ENCODE results near the gene RAB11FIP3. TPM values are rescaled to one million over a fixed set of nuclear protein-coding genes. Genes with fewer than 3 reads are reported as not detected.
A peak's percentile ranks its signal among the peaks of the same experiment; 100 is the strongest.

Gene RAB11FIP3
- total and polyA plus RNA-seq, 10 of the 15 experiments (the other 5 are each of a cell fraction or from before 2014, with no cell fraction given) = 1.2 to 27.3 (median 7.7) TPM

DNA sequence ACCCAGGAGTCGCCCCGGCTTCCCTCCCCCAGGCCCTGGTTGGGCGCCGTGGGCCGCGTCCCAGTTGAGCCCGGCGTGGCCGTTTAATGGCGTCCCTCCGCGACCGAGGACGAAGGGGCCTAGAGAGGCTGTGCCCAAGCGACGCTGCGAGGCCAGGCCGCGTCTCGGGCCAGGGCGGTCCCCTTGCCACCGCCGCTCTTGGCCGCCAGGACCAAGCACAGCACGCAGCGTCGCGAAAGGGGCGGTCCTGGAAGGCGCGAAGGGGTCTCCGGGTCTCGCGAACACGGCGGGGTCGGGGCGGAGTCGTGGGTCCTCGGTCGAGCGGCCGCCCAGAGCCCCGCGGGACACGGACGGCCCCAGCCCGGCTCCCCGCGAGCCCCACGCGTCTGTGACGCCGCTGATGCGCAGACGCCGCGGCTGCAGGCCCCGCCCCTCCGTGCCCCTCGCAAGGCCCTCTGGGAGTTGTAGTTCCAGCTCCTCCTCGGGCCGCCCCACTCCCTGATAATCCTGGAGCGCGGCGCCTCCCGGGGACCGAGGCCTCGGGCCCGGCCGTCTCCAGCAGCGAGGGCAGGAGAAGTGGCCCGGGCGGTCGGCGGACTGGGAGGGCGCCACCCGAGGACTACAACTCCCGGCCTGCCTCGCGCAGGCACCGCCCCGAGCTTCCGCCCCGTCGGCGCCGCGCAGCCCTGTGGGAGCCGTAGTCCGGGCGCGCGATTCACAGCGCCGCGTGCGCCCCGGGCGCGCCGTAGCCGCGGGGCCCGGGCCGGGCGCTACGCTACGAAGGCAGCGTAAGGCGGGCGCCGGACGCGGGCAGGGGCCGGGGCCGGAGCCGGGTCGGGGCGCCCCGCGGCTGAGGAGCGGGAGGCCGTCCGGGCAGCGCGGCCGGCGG lies 101.8 kb downstream of the RAB11FIP3 start, which contains the start of gene CAPN15 (continued):
- no peak for TF ChIP-seq BMI1 (IDR thresholded peaks at IDR 0.05; ENCODE audit: borderline replicate concordance)
- TF ChIP-seq, protein P1, sequence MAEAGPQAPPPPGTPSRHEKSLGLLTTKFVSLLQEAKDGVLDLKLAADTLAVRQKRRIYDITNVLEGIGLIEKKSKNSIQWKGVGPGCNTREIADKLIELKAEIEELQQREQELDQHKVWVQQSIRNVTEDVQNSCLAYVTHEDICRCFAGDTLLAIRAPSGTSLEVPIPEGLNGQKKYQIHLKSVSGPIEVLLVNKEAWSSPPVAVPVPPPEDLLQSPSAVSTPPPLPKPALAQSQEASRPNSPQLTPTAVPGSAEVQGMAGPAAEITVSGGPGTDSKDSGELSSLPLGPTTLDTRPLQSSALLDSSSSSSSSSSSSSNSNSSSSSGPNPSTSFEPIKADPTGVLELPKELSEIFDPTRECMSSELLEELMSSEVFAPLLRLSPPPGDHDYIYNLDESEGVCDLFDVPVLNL (IDR thresholded peaks at IDR 0.05; ENCODE audit: low read depth, low read length) = 0 out of 2 replicates have a peak, but pooled peaks have one; percentile 19
- TF ChIP-seq SUZ12 (IDR thresholded peaks at IDR 0.05; ENCODE audit: unreplicated experiment) = no peak
- TF ChIP-seq YY1 (IDR thresholded peaks at IDR 0.05; ENCODE audit: low read depth, low read length) = peak; percentile 79
- no peak for TF ChIP-seq JUND (IDR thresholded peaks at IDR 0.05; ENCODE audit: low read depth, low read length)
- no peak for TF ChIP-seq RUNX3 (IDR thresholded peaks at IDR 0.05; ENCODE audit: low read length)
- TF ChIP-seq, protein P2, sequence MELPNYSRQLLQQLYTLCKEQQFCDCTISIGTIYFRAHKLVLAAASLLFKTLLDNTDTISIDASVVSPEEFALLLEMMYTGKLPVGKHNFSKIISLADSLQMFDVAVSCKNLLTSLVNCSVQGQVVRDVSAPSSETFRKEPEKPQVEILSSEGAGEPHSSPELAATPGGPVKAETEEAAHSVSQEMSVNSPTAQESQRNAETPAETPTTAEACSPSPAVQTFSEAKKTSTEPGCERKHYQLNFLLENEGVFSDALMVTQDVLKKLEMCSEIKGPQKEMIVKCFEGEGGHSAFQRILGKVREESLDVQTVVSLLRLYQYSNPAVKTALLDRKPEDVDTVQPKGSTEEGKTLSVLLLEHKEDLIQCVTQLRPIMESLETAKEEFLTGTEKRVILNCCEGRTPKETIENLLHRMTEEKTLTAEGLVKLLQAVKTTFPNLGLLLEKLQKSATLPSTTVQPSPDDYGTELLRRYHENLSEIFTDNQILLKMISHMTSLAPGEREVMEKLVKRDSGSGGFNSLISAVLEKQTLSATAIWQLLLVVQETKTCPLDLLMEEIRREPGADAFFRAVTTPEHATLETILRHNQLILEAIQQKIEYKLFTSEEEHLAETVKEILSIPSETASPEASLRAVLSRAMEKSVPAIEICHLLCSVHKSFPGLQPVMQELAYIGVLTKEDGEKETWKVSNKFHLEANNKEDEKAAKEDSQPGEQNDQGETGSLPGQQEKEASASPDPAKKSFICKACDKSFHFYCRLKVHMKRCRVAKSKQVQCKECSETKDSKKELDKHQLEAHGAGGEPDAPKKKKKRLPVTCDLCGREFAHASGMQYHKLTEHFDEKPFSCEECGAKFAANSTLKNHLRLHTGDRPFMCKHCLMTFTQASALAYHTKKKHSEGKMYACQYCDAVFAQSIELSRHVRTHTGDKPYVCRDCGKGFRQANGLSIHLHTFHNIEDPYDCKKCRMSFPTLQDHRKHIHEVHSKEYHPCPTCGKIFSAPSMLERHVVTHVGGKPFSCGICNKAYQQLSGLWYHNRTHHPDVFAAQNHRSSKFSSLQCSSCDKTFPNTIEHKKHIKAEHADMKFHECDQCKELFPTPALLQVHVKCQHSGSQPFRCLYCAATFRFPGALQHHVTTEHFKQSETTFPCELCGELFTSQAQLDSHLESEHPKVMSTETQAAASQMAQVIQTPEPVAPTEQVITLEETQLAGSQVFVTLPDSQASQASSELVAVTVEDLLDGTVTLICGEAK (IDR thresholded peaks at IDR 0.05; ENCODE audit: borderline replicate concordance) = peak; percentile 76; the same call in 1 of the 2 replicates
- TF ChIP-seq EGR1 (IDR thresholded peaks at IDR 0.05; ENCODE audit: borderline replicate concordance in 1 of 2, low read depth in 2 of 2, low read length in 2 of 2) = peak; percentile 6 to 54; a peak in 1 of 3 replicates
- no peak for TF ChIP-seq WRNIP1 (IDR thresholded peaks at IDR 0.05; ENCODE audit: borderline replicate concordance, low read depth, low read length)
- peak; percentile 98 for TF ChIP-seq LARP7 (IDR thresholded peaks at IDR 0.05)
- no peak for TF ChIP-seq RELA (IDR thresholded peaks at IDR 0.05; ENCODE audit: borderline replicate concordance, partially characterized antibody)
- TF ChIP-seq EP300 (IDR thresholded peaks at IDR 0.05; ENCODE audit: borderline replicate concordance in 1 of 2, control insufficient read depth in 1 of 2, low read depth in 2 of 2, low read length in 2 of 2) = no peak
- TF ChIP-seq, protein P3, sequence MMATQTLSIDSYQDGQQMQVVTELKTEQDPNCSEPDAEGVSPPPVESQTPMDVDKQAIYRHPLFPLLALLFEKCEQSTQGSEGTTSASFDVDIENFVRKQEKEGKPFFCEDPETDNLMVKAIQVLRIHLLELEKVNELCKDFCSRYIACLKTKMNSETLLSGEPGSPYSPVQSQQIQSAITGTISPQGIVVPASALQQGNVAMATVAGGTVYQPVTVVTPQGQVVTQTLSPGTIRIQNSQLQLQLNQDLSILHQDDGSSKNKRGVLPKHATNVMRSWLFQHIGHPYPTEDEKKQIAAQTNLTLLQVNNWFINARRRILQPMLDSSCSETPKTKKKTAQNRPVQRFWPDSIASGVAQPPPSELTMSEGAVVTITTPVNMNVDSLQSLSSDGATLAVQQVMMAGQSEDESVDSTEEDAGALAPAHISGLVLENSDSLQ (IDR thresholded peaks at IDR 0.05) = no peak
- TF ChIP-seq TCF12 (IDR thresholded peaks at IDR 0.05; ENCODE audit: low read depth, low read length) = no peak
- no peak; the same call in 1 of the 2 replicates for TF ChIP-seq PAX5 (IDR thresholded peaks at IDR 0.05; ENCODE audit: borderline replicate concordance, low read depth, low read length)
- TF ChIP-seq, protein P4, sequence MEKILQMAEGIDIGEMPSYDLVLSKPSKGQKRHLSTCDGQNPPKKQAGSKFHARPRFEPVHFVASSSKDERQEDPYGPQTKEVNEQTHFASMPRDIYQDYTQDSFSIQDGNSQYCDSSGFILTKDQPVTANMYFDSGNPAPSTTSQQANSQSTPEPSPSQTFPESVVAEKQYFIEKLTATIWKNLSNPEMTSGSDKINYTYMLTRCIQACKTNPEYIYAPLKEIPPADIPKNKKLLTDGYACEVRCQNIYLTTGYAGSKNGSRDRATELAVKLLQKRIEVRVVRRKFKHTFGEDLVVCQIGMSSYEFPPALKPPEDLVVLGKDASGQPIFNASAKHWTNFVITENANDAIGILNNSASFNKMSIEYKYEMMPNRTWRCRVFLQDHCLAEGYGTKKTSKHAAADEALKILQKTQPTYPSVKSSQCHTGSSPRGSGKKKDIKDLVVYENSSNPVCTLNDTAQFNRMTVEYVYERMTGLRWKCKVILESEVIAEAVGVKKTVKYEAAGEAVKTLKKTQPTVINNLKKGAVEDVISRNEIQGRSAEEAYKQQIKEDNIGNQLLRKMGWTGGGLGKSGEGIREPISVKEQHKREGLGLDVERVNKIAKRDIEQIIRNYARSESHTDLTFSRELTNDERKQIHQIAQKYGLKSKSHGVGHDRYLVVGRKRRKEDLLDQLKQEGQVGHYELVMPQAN (conservative IDR thresholded peaks at IDR 0.05) = peak; percentile 78; the same call in 1 of the 2 replicates
